ENCODE measurements around the gene IQGAP2.

Gene IQGAP2

GRCh38 chr5:76604838-76605237 lies 201.8 kb downstream of the IQGAP2 start:
- DNase-seq (ENCODE audit: insufficient read length, low spot score), result no peak
- TF ChIP-seq POLR2A (IDR thresholded peaks at IDR 0.05; ENCODE audit: low read depth, low read length), result no peak
- no peak for FAIRE-seq

- TF ChIP-seq POLR2A (IDR thresholded peaks at IDR 0.05; ENCODE audit: low read depth, low read length), result no peak
- FAIRE-seq, result no peak
- no peak for DNase-seq (ENCODE audit: insufficient read length, low spot score)
Observed at GRCh38 chr5:76606701-76607100, 203.6 kb downstream of the IQGAP2 start.

GRCh38 chr5:76607353-76607871 lies 204.3 kb downstream of the IQGAP2 start:
- FAIRE-seq, result no peak
- no peak for TF ChIP-seq POLR2A (IDR thresholded peaks at IDR 0.05; ENCODE audit: low read depth, low read length)
- no peak for DNase-seq (ENCODE audit: insufficient read length, low spot score)

GRCh38 chr5:76608833-76609232 lies 205.7 kb downstream of the IQGAP2 start:
- FAIRE-seq, result no peak
- DNase-seq (ENCODE audit: insufficient read length, low spot score), result no peak
- TF ChIP-seq POLR2A (IDR thresholded peaks at IDR 0.05; ENCODE audit: low read depth, low read length), result no peak

GRCh38 chr5:76610196-76610595 lies 207.1 kb downstream of the IQGAP2 start:
- DNase-seq (ENCODE audit: insufficient read length, low spot score), result no peak
- no peak for TF ChIP-seq POLR2A (IDR thresholded peaks at IDR 0.05; ENCODE audit: low read depth, low read length)

DNA sequence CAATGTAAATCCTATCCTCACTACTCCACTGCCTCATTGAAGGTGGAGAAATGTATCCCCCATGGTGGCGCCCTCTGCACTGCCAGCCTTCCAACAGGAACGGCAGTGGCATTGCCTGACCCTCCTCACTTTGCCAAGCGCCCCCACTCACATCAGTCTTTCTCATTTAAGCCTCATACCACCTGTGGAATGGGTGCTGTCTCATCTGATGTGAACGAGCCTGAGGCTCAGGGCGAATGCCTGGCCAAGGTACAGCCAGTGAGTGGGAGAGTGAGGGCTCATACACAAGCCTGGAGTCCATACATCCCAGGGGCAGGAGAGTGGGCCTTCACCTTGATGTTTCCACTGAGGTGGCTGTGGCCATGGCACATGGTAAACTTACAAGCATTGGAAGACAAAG lies 209.9 kb downstream of the IQGAP2 start:
- TF ChIP-seq POLR2A (IDR thresholded peaks at IDR 0.05; ENCODE audit: low read depth, low read length), result no peak
- no peak for FAIRE-seq
- DNase-seq (ENCODE audit: insufficient read length, low spot score), result no peak

More at GRCh38 chr5:76610196-76610595, 207.1 kb downstream of the IQGAP2 start:
- no peak for FAIRE-seq

DNA sequence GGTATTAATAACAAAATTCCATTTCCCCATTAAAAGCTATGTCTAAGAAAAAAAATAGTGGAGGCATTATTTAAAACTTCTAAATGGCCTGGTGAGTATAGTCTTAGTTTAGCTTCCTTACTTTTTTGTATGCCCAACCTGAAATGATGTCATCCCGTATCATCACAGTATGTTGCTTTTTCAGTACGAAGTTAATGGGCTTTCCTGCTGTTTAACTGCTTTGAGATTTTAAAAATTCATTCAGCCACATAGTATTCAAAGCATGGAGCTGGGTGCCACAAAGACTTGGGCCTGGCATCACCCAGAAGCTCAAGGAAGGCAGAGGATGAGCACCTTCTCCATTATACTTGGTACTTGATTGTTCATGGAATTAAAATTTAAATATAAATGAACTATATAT lies 212.7 kb downstream of the IQGAP2 start:
- no peak for TF ChIP-seq POLR2A (IDR thresholded peaks at IDR 0.05; ENCODE audit: low read depth, low read length)
- DNase-seq (ENCODE audit: insufficient read length, low spot score), result no peak
- no peak for FAIRE-seq

DNA sequence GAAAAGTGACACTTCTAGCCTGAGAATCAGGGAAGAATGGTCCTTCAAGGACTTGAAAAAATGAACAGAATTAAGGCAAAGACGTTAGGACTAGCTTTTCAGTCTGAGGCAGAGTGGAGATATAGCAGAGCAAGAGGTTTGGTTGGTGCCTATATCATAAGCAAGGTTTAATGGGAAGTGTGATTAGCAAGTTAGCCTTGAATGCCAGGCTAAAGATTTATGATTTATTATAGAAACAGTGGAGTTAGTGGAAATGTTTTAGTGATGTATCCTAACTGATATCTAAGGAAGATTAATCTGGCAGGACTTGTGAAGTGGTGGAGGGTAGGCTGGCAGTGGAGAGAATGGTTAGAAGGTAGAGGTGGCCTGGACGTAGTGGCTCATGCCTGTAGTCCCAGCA lies 213.1 kb downstream of the IQGAP2 start:
- DNase-seq (ENCODE audit: insufficient read length, low spot score), result no peak
- FAIRE-seq, result no peak
- TF ChIP-seq POLR2A (IDR thresholded peaks at IDR 0.05; ENCODE audit: low read depth, low read length), result no peak

DNA sequence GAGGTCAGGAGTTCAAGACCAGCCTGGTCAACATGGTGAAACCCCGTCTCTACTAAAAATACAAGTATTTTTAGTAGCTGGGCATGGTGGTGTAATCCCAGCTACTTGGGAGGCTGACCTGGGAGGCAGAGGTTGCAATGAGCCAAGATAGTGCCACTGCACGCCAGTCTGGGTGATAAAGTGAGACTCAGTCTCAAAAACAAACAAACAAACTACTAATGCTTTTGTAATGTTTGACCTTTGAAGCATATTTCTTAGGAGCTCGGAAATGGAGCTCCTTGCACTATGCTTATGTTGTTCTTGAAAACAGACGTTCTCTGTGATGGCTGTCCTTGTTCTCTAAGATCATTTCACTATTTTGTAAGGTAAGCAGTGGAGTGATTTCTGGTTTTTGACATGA lies 214.1 kb downstream of the IQGAP2 start:
- no peak for FAIRE-seq
- no peak for TF ChIP-seq POLR2A (IDR thresholded peaks at IDR 0.05; ENCODE audit: low read depth, low read length)
- no peak for DNase-seq (ENCODE audit: insufficient read length, low spot score)

GRCh38 chr5:76617675-76618074 lies 214.6 kb downstream of the IQGAP2 start:
- no peak for TF ChIP-seq POLR2A (IDR thresholded peaks at IDR 0.05; ENCODE audit: low read depth, low read length)
- FAIRE-seq, result no peak

DNA sequence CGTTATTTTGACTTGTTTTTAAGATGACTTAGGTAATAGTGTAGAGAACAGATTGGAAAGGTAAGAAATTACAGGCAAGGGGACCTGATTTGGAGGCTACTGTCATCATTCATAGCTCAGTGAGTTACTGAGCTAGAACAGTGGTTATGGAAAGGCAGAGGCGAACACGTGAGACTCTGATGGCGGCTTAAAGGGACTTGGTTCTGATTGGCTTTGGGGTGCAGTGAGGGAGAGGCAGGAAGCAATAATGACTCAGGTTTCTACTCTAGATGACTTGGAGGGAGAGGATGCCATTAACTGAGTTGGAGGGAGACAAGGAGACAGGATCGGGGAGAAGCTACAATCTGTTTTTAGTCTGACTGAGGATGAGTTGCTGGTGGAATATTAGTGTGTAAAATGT lies 217.1 kb downstream of the IQGAP2 start:
- no peak for DNase-seq (ENCODE audit: insufficient read length, low spot score)
- no peak for FAIRE-seq
- TF ChIP-seq POLR2A (IDR thresholded peaks at IDR 0.05; ENCODE audit: low read depth, low read length), result no peak

More at GRCh38 chr5:76617675-76618074, 214.6 kb downstream of the IQGAP2 start:
- no peak for DNase-seq (ENCODE audit: insufficient read length, low spot score)

- no peak for DNase-seq (ENCODE audit: insufficient read length, low spot score)
- TF ChIP-seq POLR2A (IDR thresholded peaks at IDR 0.05; ENCODE audit: low read depth, low read length), result no peak
- FAIRE-seq, result no peak
Observed at GRCh38 chr5:76622076-76622475, 219.0 kb downstream of the IQGAP2 start.

DNA sequence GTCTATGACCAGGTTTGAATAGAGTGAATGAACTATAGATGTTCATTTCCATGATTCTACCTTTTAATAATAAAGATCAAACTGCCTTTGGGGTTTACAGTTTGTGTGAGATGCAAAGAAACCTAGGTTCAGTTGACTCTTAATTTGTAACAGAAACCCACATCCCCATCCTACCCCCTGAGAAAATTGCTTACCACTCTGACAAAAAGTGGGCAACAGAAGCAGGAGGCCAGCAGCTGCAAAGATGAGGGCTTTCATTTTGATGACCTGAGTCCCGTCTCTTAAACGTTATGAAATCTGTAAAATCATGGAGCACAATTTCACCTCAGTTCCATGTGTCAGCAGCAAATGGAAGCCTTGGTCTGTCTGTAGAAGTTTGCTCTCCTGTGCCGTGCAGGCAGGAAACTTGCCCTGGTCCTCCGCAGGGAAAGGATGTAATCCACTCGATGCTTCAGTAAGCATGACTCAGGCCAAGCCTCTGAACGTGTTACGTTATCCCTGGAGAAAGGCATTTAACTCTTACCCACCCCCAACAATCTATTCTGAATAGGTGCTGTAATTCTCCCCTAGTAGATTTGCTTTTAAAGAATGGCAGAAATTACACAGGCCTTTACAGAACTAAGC lies 220.0 kb downstream of the IQGAP2 start, which contains the start of gene F2RL2:
Gene F2RL2, minus strand, starts transcription at position 431 of the 624 bp plus-strand sequence. Its CDS starts 173 bp downstream, at position 258.
- no peak for TF ChIP-seq POLR2A (IDR thresholded peaks at IDR 0.05; ENCODE audit: low read depth, low read length)
- FAIRE-seq, result peak; percentile 55
- no peak for DNase-seq (ENCODE audit: insufficient read length, low spot score)

- DNase-seq (ENCODE audit: insufficient read length, low spot score) (no peak), FAIRE-seq (no peak)
- TF ChIP-seq POLR2A (IDR thresholded peaks at IDR 0.05; ENCODE audit: low read depth, low read length), result no peak
Observed at GRCh38 chr5:76625087-76625815, 222.2 kb downstream of the IQGAP2 start.

GRCh38 chr5:76626738-76627137 lies 223.7 kb downstream of the IQGAP2 start:
- TF ChIP-seq POLR2A (IDR thresholded peaks at IDR 0.05; ENCODE audit: low read depth, low read length), result no peak
- FAIRE-seq, result no peak
- no peak for DNase-seq (ENCODE audit: insufficient read length, low spot score)

Data from H54 (cell line).